ENCODE data around the gene SPDYE6. TPM values are rescaled to one million over a fixed set of nuclear protein-coding genes. Genes with fewer than 3 reads are reported as not detected.
"Not testable (repeated sequence)": the region's sequence is repeated elsewhere in the genome, so short reads cannot be mapped to it uniquely, and the experiment has no call there.

SPDYE6 gene, protein sequence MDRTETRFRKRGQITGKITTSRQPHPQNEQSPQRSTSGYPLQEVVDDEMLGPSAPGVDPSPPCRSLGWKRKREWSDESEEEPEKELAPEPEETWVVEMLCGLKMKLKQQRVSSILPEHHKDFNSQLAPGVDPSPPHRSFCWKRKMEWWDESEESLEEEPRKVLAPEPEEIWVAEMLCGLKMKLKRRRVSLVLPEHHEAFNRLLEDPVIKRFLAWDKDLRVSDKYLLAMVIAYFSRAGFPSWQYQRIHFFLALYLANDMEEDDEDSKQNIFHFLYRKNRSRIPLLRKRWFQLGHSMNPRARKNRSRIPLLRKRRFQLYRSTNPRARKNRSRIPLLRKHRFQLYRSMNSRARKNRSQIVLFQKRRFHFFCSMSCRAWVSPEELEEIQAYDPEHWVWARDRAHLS
- total RNA-seq: not detected

DNA sequence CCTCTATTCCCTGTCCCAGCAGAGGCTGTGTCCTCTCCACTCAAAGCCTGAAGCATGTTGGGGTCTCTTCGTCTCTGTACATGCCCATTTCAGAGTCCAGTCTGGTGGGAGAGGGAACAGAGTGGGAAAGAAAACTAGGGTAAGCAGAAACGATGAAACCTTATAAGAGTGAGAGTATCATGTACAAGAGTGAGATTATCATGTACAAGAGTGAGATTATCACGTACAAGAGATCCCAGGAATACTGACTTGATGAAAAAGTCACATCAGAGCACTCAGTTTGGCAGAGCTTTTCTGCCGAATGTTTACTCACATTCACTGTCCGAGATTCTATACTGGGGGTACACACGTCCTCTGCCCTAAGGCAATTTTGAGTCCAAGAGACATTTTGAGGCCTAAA, at the start of gene SPDYE6:
SPDYE6 (minus strand) TSS at position 101 of the 400 bp plus-strand sequence. CDS start 421 bp downstream, outside the sequence.
- FAIRE-seq; DNase-seq (ENCODE audit: low spot score in 2 of 2): not testable (repeated sequence)

- not testable (repeated sequence) for FAIRE-seq; DNase-seq (ENCODE audit: low spot score in 2 of 2)
Observed at GRCh38 chr7:102404862-102405188, 48.6 kb upstream of the SPDYE6 start.

- FAIRE-seq: no peak
- no peak for DNase-seq (ENCODE audit: low spot score in 2 of 2)
Observed at GRCh38 chr7:102404005-102404861, 48.0 kb upstream of the SPDYE6 start.

- FAIRE-seq (no peak), DNase-seq (ENCODE audit: low spot score in 2 of 2) (no peak)
Observed at GRCh38 chr7:102403563-102403962, 47.3 kb upstream of the SPDYE6 start.

- FAIRE-seq: no peak
- no peak for DNase-seq (ENCODE audit: low spot score in 2 of 2)
Observed at GRCh38 chr7:102400360-102400759, 44.1 kb upstream of the SPDYE6 start.

GRCh38 chr7:102398543-102398942, 42.3 kb upstream of the SPDYE6 start:
- FAIRE-seq: no peak
- no peak for DNase-seq (ENCODE audit: low spot score in 2 of 2)

DNA sequence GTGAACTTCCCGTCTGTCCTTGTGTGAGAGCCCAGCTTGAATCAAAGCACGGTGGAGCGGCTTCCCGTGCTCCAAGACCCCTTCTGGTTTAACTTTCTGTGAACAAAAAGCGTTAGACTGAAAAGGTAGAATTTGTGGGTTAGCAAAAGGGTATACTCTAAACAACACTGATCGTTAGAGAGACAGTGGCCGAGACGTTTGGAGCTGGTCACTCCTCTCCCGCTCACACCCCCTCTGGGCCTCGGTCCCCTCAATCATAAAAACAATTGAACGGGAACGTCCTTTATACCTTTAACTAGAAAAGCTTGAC, 40.4 kb upstream of the SPDYE6 start:
- FAIRE-seq: no peak
- no peak for DNase-seq (ENCODE audit: low spot score in 2 of 2)

GRCh38 chr7:102395873-102396709, 39.8 kb upstream of the SPDYE6 start, which contains the start of gene PRKRIP1:
Gene PRKRIP1 (plus strand): TSS chr7:102396363. CDS start chr7:102396412, 49 bp downstream.
- DNase-seq (ENCODE audit: low spot score in 2 of 2): peak; percentile 83 to 93
- FAIRE-seq: no peak

DNA sequence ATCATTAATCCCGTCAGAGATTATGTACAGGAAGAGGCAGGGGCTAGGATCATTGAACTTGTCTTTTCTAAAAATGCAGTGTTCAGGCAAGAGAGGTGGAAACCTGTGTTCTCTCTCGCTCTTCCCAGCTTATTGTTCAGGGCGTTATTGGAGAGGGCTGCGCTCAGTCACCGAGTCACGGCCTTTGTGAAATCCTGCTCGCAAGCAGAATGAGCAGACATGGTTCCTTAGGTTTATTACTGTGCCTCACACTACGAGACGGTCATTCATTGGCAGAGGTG, 39.3 kb upstream of the SPDYE6 start:
- no peak for FAIRE-seq
- DNase-seq (ENCODE audit: low spot score in 2 of 2): no peak

DNA sequence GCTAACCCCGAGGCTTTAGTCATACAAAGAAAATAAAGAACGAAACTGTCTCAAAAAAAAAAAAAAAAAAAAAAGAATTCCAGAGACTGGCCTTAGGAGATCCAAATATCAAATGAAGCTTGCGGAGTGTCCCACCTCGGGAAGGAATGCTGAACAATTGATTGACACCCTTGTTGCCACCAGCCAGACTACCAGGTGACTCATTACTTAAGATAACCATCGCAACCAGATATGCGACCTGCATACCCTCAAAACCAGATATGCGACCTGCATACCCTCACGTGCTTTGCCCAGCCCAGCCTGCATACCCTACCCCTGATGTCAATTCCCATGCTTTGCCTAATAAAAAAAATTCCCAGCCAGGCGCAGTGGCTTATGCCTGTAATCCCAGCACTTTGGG, 37.2 kb upstream of the SPDYE6 start:
- DNase-seq (ENCODE audit: low spot score in 2 of 2) (no peak), FAIRE-seq (no peak)

GRCh38 chr7:102392330-102392729, 36.1 kb upstream of the SPDYE6 start:
- FAIRE-seq (no peak), DNase-seq (ENCODE audit: low spot score in 2 of 2) (no peak)

GRCh38 chr7:102390697-102391484, 34.6 kb upstream of the SPDYE6 start:
- no peak for FAIRE-seq

DNA sequence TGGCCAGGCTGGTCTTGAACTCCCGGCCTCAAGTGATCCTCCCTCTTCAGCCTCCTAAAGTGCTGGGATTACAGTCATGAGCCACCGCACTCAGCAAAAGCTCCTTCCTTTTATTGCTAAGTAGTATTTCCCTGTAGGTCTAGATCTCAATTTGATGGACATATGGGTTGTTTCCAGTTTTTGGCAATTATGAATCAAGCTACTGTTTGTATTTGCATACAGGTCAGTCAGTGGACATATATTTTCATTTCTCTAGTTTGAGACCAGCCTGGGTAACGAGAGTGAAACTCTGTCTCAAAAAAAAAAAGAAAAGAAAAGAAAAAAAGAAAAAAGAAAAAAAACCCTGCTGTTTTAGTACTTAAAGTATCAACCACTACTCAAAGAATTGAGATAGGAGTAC, 33.6 kb upstream of the SPDYE6 start:
- no peak for DNase-seq (ENCODE audit: low spot score in 2 of 2)
- FAIRE-seq: no peak

More at GRCh38 chr7:102390697-102391484, 34.6 kb upstream of the SPDYE6 start:
- DNase-seq (ENCODE audit: low spot score in 2 of 2): peak; percentile 40 to 67

GRCh38 chr7:102387064-102387463, 30.8 kb upstream of the SPDYE6 start:
- FAIRE-seq (no peak), DNase-seq (ENCODE audit: low spot score in 2 of 2) (no peak)

DNA sequence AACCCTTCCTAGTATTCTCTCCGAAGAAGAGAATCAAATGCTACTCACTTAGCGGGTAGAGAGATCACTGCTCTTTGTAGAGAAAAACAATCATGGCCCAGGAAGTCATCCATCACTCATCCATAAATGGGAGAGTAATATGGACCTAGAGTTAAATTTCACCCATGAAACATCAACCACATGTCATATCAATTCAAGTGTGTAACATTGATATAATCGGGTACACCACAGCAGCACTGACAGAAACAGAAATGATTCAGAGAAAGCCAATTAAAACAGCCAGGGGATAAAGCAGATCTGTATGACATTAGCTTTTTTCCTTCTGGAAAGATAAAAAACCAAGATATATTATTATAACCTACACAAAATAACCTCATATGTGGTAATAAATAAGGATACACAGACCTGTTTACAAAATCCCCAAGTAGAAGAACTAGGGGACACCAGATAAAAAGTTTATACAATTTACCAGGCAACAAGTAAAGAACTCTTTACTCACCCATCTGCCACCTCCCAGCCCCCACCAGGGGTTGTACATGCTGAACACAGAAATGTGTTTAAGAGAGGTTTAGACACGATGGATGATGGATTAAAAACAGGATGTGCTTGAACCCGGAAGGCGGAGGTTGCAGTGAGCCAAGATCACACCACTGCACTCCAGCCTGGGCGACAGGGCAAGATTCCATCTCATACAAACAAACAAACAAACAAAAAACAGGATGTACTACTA, 25.6 kb upstream of the SPDYE6 start:
- not testable (repeated sequence) for DNase-seq (ENCODE audit: low spot score in 2 of 2); FAIRE-seq

GRCh38 chr7:102380837-102381236, 24.6 kb upstream of the SPDYE6 start:
- not testable (repeated sequence) for DNase-seq (ENCODE audit: low spot score in 2 of 2); FAIRE-seq

- FAIRE-seq (no peak), DNase-seq (ENCODE audit: low spot score in 2 of 2) (no peak)
Observed at GRCh38 chr7:102376964-102377466, 20.8 kb upstream of the SPDYE6 start.

DNA sequence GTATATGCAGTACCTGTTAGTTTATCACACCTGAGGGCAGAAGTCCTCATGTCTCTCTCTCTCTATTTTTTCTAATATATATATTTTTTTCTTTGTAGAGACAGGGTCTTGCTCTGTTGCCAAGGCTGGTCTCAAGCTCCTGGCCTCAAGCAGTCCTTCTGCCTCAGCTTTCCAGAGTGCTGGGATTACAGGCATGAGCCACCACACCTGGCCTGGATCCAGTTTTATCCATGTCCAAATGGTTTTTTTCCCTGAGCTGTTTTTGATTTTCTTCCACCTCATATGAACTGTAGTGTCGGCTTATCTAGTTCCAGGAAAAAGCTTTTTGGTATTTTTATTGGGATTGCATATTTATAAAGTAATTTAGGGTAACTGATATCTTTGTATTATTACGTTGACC, 16.6 kb upstream of the SPDYE6 start:
- DNase-seq (ENCODE audit: low spot score in 2 of 2); FAIRE-seq: not testable (repeated sequence)

- not testable (repeated sequence) for DNase-seq (ENCODE audit: low spot score in 2 of 2); FAIRE-seq
Observed at GRCh38 chr7:102370038-102370437, 13.8 kb upstream of the SPDYE6 start.

Measured in frontal cortex (tissue), 4 donors.